Measurements from ENCODE around the gene PXYLP1. TPM values are rescaled to one million over a fixed set of nuclear protein-coding genes. Genes with fewer than 3 reads are reported as not detected.

The PXYLP1 gene
- total RNA-seq, result 10.3 and 11.2 TPM in 2 replicates

DNA sequence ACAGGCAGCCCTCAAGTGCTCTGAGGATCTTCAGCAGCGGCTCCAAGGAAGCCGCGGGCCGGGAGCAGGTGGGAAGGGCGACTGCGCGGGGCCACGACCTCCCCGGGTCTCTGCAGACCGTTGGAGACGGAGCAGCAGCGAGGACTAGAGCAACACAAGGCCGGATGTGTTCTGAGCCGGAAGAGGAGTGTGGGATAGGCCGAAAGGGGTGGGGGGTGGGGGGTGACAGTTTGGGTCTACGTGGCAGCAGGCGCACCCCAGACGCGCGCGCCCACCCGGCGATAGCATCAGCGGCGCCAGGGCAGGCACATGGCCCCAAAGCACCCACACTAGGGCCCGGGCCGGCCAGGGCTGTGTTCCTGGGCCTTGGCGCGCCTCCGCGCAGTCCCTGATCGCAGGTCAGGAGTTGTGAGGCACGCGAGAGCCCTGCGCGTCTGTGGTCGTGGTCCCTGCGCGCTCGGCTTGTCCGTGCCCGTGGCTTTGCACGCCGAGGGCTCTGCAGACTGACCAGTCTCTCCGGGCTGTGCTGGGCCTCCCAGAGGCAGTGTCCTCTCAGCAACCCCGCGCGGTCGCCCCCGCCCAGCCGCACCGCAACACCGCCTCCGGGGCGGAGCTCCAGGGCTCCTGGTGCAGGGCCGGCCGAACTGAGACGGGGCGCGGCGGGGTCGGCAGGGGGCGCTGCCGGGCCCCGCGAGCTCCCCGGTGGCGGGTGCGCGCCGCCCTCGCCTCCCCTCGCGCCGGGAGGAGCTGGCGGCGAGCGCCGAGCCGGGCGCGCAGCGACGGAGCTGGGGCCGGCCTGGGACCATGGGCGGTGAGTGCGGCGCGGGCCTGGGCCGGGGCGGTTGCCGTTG is at the start of gene PXYLP1:
Gene PXYLP1, plus strand, starts transcription at position 725 of the 851 bp plus-strand sequence. CDS start 28,351 bp downstream, outside the sequence.

Other genes with a start within 250 kb of the PXYLP1 start
- gene SPSB4, start 180.5 kb upstream of the PXYLP1 start, total RNA-seq, result 0.13 TPM in 1 of 2 replicates, not detected in the other
- gene ZBTB38, start 136.7 kb downstream of the PXYLP1 start, total RNA-seq, result 105 and 199 TPM in 2 replicates

Data from epithelial cell of alveolus of lung (primary cell).